ENCODE measurements around the gene TLCD3A.
"Not testable (repeated sequence)": the region's sequence is repeated elsewhere in the genome, so short reads cannot be mapped to it uniquely, and the experiment has no call there.

Gene TLCD3A

DNA sequence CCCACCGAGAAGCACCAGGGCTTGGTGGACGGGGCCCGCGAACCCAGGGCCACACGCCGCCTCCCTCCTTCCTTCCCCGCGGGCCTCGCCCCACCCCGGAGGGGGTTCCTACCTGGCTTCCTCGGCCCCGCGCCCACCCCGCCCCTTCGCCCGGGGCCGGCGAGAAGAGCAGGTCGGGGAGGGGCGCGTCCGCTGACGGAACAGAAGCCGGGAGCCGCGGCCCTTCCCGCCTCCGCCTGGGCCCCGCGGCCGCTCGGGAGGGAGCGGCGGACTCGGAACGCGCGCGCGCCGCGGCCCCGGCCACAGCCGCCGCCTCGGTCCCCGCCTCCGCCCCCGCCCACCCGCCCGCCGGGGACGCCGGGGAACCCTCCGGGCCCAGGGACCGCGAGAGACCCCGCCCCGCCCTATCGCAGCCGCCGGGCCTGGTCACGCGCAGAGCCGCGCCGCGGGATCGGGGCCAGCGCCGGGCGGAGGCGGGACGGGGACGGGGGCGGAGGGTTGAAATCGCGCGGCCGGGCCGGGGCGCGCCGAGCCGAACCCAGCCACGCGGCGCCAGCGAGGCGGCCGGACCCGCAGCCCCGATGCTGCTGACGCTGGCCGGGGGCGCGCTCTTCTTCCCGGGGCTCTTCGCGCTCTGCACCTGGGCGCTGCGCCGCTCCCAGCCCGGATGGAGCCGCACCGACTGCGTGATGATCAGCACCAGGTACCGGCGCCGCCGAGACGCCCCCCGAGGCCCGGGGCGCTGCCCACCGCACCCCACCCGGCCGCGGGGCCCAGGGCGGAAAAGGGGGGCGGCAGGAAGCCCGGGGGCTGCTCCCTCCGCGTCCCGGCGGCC is at the start of gene TLCD3A:
TLCD3A (plus strand) TSS at position 530 of the 835 bp plus-strand sequence; CDS start at position 582, 52 bp downstream.
- peak in 1 of 2 experiments; percentile 65 for DNase-seq

DNA sequence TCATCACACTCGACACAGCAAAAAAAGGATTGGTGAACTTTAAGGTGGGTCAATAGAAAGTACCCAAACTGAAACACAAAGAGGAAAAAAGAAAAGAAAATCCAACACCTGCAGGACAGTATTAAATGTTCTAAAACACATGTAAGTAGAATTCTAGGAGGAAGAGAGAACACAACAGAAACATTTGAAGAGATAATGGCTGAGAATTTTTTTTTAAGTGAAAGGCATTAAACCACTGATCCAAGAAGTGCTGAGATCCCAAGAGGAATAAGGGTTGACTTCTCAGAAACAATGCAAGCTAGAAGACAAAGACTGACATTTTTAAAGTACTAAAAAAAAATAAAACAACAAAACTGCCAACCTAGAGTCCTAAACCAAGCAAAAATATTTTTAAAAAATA is 49.4 kb upstream of the TLCD3A start:
- no peak for DNase-seq

DNA sequence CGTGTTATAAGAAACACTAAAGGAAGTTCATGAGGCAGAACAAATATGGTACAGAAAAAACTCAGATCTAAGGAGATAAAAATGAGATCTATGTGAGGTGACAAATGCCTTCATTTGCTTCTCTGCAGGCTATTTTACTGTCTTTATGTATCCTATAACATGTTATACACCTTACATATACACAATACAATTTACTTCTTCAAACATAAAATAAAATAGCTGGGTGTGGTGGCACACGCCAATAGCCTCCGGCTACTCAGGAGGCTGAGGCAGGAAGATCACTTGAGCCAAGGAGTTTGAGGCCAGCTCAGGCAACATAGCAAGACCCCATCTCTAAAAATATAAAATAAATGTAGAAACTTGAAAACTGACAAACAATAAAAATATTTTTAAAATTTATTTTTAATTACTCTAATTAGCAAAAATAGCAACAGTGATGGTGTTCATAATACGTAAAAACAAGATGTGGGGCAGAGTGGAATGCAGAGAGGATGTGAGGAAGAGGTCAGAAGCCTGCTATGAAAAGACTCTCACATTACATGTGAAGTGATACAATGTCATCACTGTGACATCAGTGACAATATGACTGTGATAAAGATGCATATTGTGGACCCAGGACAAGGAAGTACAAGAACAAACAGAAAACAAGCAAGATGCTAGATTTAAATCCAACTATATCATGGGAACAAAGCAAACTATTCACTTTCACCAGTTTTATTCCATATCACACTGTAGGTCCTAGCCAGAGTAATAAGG is 48.7 kb upstream of the TLCD3A start:
- DNase-seq: no peak

DNA sequence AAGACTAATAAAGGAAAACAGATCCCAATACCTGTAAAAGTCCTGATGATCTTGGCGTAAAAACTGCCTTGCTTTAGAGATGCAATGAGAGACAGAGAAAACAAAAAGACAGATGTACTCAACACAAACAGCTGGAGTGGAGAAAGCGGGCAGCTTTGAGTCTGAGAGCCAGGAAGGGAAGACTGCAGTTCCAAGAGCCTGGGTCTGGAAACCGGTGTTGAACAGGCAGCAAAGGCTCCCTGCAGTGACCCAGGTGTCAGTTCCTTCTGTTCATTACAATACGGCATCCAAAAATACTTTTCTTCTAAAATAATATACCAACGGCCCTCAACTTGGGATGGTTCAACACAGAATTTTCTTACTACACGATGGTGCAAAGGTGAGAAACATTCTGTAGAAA is 47.4 kb upstream of the TLCD3A start:
- DNase-seq: no peak

DNA sequence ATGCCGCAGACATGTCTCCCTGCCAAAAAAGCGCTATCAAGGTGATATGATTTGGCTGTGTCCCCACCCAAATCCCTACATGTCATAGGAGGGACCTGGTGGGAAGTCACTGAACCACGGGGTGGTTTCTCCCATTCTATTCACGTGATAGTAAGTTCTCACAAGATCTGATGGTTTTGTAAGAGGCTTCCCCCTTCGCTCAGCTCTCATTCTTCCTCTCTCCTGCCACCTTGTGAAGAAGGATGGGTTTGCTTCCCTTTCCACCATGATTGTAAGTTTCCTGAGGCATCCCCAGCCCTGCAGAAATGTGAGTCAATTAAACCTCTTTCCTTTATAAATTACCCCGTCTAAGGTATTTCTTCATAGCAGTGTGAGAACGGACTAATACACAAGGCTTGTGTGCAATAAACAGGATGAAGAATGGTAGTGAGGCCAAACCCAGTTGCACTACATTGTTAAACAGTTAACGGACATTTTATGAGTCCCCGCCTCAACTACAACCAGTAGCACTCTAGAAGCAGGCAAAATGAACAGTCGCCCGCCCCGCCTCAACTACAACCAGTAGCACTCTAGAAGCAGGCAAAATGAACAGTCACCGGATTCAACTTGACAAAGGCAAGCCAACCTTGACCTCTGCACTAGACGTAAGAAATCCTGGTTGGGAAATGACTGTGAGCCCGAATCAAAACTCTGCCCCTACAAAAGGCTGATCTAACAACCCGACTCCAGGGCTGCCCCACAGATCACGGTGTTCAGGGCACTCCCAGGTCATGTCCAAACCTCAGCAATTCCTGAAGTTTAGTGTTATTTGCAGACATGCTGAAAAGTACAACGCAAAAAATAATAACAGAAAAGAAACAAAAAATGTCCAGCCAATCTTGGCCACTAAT is 44.1 kb upstream of the TLCD3A start:
- peak in 1 of 2 experiments; percentile 33 for DNase-seq

DNA sequence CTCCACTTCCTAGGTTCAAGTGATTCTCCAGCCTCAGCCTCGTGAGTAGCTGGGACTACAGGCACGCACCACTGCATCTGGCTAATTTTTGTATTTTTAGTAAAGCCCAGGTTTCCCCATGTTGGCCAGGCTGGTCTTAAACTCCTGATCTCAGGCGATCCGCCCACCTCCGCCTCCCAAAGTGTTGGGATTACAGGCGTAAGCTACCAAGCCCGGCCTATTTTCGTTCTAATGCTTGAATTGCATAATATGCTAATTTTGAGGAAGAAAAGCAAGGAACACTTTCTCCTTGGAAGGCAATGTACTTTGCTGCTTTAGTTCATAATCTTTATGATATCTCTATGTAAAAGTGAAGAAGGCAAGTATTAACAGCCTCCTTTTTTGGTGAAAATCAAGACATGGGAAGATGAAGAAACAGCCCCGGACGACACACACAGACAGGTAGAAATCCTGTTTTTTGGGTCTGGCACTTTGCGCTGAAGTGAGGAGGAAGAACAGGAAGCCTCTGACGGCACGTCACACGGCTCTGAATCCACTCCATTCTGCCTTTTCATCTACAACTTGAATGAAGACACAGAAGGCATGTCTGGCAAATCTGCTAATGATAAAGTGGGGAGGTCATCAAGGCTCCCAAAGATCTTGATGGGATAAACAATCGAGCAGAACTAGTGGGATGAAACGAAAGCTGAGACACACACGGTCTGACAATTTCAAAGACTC is 42.7 kb upstream of the TLCD3A start:
- no peak for DNase-seq

DNA sequence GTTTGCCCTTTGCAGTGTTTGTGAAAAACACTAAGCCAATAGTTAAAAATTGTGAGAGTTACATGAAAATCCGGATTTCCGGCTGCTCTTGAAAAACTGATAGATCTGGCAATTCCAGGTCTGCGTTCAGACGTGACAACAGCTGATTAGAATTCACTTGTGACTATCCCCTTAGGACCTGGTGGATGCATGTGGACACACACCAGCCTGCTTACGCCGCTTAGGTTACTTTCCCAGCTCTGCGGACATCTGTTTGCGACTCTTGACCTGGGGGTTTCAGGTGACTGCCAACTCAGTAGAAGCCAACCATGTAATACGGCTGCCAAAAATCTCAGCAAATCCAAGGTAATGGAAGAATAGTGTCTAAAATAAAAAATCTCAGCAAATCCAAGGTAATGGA is 42.0 kb upstream of the TLCD3A start:
- no peak for DNase-seq

DNA sequence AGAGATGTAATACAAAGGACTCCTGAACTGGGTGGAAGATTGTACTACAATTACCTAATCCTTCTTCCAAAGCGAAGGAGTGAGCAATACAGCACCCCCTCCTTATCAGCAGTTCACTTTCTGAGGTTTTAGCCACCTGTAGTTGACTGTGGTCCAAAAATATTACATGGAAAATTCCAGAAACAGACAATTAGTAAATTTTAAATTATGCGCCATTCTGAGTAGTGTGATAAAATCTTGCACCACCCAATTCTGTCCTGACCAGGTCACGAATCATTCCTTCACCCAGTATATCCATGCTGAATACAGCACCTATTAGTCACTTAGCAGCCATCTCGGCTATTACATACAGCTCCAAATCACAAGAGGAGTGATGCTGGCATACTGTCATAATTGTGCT is 41.0 kb upstream of the TLCD3A start:
- no peak for DNase-seq

DNA sequence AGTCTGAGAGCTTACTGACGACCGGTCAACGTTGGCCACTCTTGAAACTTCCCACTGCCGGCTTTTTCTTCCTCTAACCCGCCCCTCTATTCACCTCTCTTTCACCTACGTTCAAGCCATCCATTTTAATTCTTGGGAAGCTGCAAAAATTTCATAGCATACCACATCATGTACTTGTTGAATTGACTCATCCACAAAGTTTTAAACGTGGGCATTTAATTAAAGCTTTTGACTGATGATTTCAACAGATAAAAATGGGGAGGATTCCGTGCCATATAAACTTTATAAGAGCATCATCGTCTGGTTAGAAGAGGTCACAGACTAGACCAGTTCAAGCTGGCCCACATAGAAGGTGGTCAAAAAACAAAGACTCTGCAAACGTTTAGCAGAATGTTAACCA is 40.3 kb upstream of the TLCD3A start:
- DNase-seq: no peak

DNA sequence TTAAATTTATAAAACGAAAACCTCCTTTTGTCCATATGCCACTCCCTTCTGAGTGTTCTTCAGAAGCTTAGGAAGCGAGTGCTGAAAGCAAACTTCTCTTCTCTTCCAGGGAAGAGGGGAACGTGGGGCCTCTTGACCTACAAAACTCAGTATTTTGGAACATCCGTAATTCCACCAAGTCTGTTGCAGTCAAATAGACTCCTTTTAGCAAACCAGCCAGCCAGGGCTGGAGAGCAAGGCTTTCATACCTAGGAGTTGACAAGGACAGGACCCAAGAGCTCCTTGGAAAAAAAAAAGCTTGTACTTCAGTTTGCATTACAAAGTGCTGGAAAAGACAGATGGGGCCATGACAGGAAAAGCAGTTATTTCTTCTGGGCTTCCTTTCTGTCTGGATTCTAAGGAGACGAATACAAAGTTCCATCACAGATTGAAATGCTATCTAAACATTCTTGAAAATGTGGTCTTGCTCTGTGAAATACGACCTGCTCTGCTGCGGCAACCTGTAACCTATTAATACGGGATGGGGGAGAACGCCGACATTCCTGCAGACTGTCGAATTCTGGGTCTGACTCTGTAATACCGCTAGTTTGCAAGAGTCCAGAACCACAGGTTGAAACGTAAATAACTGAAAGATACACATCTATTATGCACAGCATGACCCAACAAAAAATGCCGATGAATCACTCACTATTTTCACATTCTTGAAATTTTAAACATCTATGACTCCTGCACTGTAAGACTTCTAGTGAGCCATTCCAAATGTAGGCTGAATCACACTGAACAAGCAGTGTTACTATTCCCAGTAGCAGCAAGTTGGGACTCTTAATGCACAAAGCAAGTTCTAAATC is 38.4 kb upstream of the TLCD3A start:
- DNase-seq: no peak

DNA sequence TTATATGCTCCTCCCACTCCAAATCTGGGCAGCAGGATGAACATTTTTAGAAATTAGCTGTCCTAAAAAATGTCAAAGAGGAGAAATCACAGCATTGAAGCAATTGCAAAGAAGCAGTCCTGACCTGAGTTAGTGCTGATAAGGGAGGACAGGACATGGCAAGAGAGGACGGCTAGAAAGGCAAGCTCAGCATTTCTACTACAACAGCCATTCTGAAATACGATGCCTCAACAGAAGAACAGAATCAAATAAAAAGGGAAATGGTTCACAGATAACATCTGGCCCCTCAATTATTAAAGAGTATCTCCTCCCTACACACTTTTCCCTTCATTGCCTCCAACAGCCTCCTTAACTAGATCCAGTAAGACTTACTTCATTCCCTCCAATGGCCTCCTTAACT is 36.0 kb upstream of the TLCD3A start:
- no peak for DNase-seq

DNA sequence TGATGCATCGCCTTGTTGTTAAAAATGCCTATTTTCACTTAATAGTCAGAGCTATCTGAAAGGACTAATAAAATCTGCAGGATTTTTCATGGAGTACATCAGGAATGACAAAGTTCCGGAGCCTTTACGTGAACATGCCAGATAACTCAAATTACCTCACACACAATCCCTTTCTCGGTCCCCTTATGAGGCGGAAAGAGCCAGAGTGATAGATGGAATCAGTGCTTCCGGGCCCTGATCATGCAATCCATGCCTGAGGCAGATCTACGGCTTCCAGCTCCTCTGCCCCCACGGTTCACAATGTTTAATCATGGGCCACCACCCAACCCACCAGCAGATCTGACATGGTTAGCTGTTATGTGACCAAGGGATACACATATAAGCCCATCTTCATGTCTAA is 34.7 kb upstream of the TLCD3A start:
- no peak for DNase-seq

DNA sequence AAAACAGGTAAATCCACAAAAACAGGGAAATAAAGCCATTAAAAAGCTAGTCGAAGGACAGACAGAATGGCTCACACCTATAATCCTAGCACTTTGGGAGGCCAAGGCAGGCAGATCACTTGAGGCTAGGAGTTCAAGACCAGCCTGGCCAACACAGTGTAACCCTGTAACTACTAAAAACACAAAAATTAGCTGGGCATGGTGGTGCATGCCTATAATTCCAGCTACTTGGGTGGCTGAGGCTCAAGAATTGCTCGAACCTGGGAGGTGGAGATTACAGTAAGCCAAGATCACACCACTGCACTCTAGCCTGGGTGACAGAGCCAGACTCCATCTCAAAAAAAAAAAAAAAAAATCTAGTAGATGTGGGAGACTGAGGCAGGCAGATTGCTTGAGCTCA is 34.3 kb upstream of the TLCD3A start:
- DNase-seq: not testable (repeated sequence)

DNA sequence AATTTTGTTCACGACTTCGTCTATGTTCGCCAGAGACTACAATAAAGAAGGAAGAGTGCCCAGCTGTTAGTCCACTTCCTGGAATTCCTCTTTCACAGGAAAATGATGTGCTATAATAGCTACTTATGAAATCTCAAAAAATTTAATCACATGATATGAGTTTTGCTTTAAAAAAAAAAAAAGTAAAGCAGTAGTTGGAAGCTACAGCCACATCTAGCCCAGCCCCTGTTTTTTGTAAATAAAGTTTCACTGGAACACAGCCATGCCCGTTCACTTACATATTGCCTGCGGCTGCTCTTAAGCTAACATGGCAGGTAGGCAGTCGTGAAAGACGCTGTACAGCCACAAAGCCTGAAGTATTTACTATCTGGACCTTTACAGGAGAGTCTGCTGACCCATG is 33.1 kb upstream of the TLCD3A start:
- DNase-seq: no peak

DNA sequence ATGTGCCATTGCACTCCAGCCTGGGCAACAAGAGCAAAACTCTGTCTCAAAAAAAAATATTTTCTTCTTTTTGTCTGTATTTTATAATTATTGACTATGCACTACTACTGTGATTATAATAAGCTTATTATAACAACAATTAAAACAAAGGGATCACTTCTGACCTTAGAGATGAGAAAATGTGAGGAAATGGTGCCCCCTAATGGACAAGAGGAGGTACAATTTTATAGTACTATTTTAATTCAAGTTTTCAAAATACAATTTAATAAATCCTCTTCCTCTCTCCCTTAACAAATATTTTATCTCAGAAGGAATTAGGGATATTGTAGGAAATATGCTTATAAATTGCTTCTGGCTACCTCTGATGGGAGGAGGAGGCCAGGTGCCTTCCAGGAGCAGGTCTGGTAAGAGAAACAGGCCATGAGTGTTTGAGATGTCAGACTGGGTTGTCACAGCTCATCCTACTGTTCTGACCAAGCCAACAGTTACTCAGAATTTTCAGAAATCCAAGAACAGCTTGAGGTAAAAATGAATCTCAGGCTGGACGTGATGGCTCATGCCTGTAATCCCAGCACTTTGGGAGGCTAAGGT is 31.8 kb upstream of the TLCD3A start:
- DNase-seq: peak in 1 of 2 experiments; percentile 10

DNA sequence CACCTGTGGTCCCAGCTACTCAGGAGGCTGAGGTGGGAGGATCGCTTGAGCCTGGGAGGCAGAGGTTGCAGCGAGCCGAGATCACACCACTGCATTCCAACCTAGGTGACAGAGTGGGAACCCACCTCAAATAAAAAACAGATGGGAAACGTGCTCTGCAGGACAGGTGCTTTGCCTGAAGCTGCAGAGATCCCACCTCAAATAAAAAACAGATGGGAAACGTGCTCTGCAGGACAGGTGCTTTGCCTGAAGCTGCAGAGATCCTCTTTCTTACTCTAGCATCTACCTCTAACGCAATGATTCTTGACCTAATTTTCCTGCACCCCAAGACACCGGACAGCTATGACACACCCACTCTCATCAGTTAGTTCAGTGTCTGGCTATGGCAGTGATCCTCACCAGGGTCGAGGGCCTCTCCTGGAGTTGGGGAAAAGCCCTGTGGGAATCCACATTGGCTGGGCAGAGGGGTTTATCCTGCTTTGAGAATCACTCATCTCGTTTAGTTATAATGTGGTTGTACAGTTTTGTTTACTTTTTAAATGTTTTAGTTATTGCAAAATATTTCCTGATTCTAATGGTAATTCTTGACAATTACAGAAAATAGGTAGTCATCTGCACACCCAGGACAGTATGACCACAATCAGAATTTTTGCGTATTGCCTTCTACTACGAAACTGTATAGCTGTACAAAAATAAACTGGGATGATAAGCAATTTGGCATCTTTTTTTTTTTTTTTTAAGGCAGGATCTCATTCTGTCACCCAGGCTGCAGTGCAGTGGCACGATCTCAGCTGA is 29.1 kb upstream of the TLCD3A start:
- DNase-seq: no peak

DNA sequence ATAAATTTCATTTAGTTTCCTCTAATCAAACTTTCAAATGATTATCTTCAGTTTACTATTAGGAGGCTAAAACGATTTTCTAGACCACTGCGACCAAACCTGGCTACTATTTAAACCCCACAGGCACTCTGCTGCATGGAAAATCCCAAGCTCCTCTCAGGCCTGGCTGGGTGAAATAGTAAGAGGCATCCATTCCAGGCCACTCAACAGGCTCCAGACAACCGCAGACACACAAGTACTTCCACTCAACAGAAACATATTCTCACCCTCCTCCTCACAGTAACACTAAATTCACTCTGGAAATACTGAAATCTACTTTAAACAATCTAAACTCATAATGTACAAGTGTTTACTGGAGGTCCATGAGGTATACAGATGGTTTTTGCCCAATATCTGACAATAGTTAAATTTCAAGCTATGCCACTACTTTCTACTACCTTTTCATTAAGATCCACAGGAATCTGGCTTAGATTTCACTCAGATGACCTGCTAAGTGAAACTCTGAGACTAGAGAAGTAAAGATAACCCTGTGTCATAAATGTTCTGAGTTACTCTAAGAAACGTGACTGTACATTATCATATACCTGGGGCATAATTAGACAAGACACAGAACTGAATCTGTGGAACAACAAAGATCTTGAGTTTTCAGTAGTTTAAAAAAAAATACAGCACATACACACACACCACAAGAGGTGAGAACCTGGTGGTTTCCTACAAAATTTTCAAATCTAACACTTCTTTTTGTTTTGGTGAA is 28.1 kb upstream of the TLCD3A start:
- no peak for DNase-seq

DNA sequence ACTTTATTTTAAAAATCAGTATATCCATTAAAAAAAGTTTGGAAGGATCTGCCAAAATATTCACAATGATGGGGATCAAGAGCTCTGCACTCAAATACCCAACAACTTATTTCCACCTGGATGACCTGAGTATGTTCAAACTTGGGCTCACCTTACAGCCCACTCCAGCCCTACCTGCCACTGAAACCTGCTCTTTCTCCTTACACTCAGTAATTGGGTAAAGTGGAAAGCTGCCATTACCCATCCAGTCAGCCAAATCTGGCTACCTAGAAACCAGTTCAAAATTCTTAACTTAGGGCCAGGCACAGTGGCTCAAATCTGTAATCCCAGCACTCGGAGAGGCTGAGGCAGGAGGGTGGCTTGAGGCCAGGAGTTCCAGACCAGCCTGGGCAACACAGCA is 27.4 kb upstream of the TLCD3A start:
- no peak for DNase-seq

DNA sequence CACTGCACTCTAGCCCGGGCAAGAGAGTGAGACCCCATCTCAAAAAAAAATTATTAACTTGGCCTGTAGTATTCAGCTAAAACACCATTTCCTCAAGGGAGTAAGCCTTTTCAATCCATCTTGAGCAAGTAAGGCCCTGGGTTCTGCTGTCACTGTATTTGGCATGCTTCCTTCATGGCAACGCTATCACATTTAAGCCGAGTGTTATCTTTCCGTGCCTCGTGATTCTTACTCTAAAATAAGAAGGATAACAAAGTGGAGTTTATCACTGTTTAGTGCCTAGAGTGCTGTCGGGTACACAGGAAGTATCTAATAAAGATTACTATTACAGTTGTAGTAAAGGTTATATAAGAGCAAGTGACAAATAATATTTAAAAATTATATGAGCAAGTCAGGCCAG is 26.5 kb upstream of the TLCD3A start:
- no peak for DNase-seq

DNA sequence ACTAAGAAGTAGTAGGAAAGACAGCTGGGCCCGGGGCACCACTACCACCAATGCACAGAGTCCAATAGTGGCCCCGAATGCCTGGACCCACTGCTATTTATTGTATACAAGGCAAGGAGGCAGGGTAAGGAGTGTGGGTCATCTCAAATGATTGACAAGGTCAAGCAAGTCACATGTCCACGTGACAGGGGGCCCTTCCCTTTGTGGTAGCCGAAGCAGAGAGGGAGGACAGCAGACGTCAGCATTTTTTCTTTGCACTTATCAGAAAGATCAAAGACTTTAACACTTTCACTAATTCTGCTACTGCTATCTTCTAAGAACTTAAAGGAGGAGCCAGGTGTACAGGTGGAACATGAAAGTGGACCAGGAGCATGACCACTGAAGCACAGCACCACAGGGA is 24.3 kb upstream of the TLCD3A start:
- DNase-seq: no peak
